Left hindlimb (tissue), 1 donor: ENCODE data around the gene HRG.
"Not testable (repeated sequence)": the region's sequence is repeated elsewhere in the genome, so short reads cannot be mapped to it uniquely, and the experiment has no call there.

Source experiments
- DNase-seq: peaks from one replicate; pipeline ENCODE4 v3.0.0-alpha.2; 2018

The HRG gene

GRCh38 chr3:186683979-186684378 is 18.2 kb downstream of the HRG start:
- DNase-seq = no peak

- DNase-seq = not testable (repeated sequence)
Observed at GRCh38 chr3:186686475-186686874, 20.7 kb downstream of the HRG start.

GRCh38 chr3:186687120-186687651 is 21.4 kb downstream of the HRG start:
- no peak for DNase-seq

- DNase-seq = not testable (repeated sequence)
Observed at GRCh38 chr3:186690304-186690703, 24.5 kb downstream of the HRG start.

- DNase-seq = no peak
Observed at GRCh38 chr3:186691676-186692075, 25.9 kb downstream of the HRG start.

- no peak for DNase-seq
Observed at GRCh38 chr3:186693843-186694242, 28.0 kb downstream of the HRG start.

- no peak for DNase-seq
Observed at GRCh38 chr3:186694288-186695032, 28.6 kb downstream of the HRG start.

- no peak for DNase-seq
Observed at GRCh38 chr3:186696522-186696921, 30.7 kb downstream of the HRG start.

GRCh38 chr3:186697510-186697909 is 31.7 kb downstream of the HRG start:
- no peak for DNase-seq

- DNase-seq = no peak
Observed at GRCh38 chr3:186700267-186700666, 34.5 kb downstream of the HRG start.

GRCh38 chr3:186702451-186702850 is 36.6 kb downstream of the HRG start:
- DNase-seq = not testable (repeated sequence)

GRCh38 chr3:186705882-186706780 is 40.3 kb downstream of the HRG start:
- no peak for DNase-seq

- no peak for DNase-seq
Observed at GRCh38 chr3:186708983-186709679, 43.3 kb downstream of the HRG start.

- DNase-seq = not testable (repeated sequence)
Observed at GRCh38 chr3:186710694-186711093, 44.9 kb downstream of the HRG start.

- no peak for DNase-seq
Observed at GRCh38 chr3:186713499-186713898, 47.7 kb downstream of the HRG start.

- no peak for DNase-seq
Observed at GRCh38 chr3:186717039-186717457, 51.2 kb downstream of the HRG start, which contains the start of gene KNG1. Gene KNG1 (plus strand): TSS chr3:186717359. CDS start chr3:186717543, 184 bp downstream.

GRCh38 chr3:186719945-186720739 is 54.3 kb downstream of the HRG start:
- no peak for DNase-seq

- DNase-seq = no peak
Observed at GRCh38 chr3:186722457-186722856, 56.6 kb downstream of the HRG start.

GRCh38 chr3:186724911-186725310 is 59.1 kb downstream of the HRG start:
- no peak for DNase-seq
